ENCODE measurements around the gene ITPKC. TPM values are rescaled to one million over a fixed set of nuclear protein-coding genes. Genes with fewer than 3 reads are reported as not detected.

ITPKC gene
- total and polyA plus RNA-seq, 12 donors, result 6.2 to 17.3 (median 9.4) TPM

GRCh38 chr19:40740747-40741146 is 23.8 kb downstream of the ITPKC start:
- Histone ChIP-seq H3K27ac (peak overlapping the region; percentile 28 to 80 (median 70)), H3K4me1 (peaks cover 0 to 33% (median 12%) of the 10 kb centered on the region in 9 donors), H3K9me3 (no peaks in the 10 kb centered on the region), H3K36me3 (peaks cover 0 to 63% (median 18%) of the 10 kb centered on the region in 9 donors), H3K27me3 (no peaks in the 10 kb centered on the region), H3K4me3 (no peak overlapping the region)
- DNase-seq (peak in 1 of 2 donors; percentile 65), ATAC-seq (peak; percentile 59 to 87 (median 79))
- intact Hi-C loops (cut with DNase I), result loop anchor here in 1 of 10 donors (5.0 kb wide), 1 partner anchor 68 kb away; no protein-coding TSS in a partner anchor
- no peak for TF ChIP-seq CTCF (IDR thresholded peaks at IDR 0.05)
- 45 to 57% methylated on average over 6 of the region's 6 CpGs for WGBS, 2 donors

- no peak overlapping the region for H3K4me3 ChIP-seq
- intact Hi-C loops (cut with DNase I), result loop anchor here in 1 of 10 donors (5.0 kb wide), 1 partner anchor 69 kb away; no protein-coding TSS in a partner anchor
- peaks cover 0 to 36% (median 12%) of the 10 kb centered on the region in 9 donors for H3K4me1 ChIP-seq
- peaks cover 0 to 53% (median 9%) of the 10 kb centered on the region in 9 donors for H3K36me3 ChIP-seq
- 78 to 79% methylated on average over 10 of the region's 10 CpGs for WGBS, 2 donors
- no peaks in the 10 kb centered on the region for H3K27me3 ChIP-seq
- no peak for DNase-seq
- peak overlapping the region in 9 of 10 donors; percentile 28 to 80 (median 44) for H3K27ac ChIP-seq
- no peaks in the 10 kb centered on the region for H3K9me3 ChIP-seq
- ATAC-seq, result no peak
- TF ChIP-seq CTCF (IDR thresholded peaks at IDR 0.05), result no peak
Observed at GRCh38 chr19:40741527-40742390, 24.8 kb downstream of the ITPKC start.

GRCh38 chr19:40742477-40742876 is 25.6 kb downstream of the ITPKC start:
- no peak for ATAC-seq
- Histone ChIP-seq H3K4me3 (no peak overlapping the region), H3K27me3 (no peaks in the 10 kb centered on the region), H3K27ac (peak overlapping the region in 1 of 10 donors; percentile 80), H3K9me3 (no peaks in the 10 kb centered on the region), H3K36me3 (peaks cover 0 to 47% (median 9%) of the 10 kb centered on the region in 9 donors), H3K4me1 (peaks cover 0 to 32% (median 12%) of the 10 kb centered on the region in 9 donors)
- no peak for DNase-seq
- no peak for TF ChIP-seq CTCF (IDR thresholded peaks at IDR 0.05)
- intact Hi-C loops (cut with DNase I), result loop anchor here in 1 of 10 donors (5.0 kb wide), 1 partner anchor 70 kb away; no protein-coding TSS in a partner anchor
- 89 to 91% methylated on average over 17 of the region's 17 CpGs for WGBS, 2 donors

DNA sequence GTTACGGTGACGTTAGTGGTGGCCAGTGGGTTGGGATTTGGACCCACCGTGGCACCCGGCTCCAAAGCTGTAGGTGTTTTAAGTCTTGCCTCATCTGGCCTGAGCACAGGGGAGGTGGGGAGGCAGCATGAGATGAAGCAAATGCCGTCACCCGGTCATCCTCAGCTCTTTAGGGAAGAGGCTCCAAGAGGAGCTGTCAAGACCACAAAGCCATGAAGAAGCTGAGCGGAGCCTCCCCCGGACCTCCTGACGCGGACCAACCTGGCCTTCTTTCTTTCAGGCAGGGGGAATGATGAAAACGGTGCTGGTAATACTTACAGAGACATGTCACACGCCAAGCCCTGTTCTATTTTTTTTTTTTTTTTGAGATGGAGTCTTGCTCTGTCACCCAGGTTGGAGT is 26.0 kb downstream of the ITPKC start:
- intact Hi-C loops (cut with DNase I), result loop anchor here in 1 of 10 donors (5.0 kb wide), 1 partner anchor 71 kb away; no protein-coding TSS in a partner anchor

More for the DNA sequence above, 26.0 kb downstream of the ITPKC start:
- H3K27me3 ChIP-seq, result no peaks in the 10 kb centered on the region
- DNase-seq (no peak), ATAC-seq (no peak)
- peaks cover 0 to 30% (median 12%) of the 10 kb centered on the region in 9 donors for H3K4me1 ChIP-seq
- H3K4me3 ChIP-seq, result no peak overlapping the region
- no peaks in the 10 kb centered on the region for H3K9me3 ChIP-seq
- H3K36me3 ChIP-seq, result peaks cover 0 to 45% (median 9%) of the 10 kb centered on the region in 9 donors
- H3K27ac ChIP-seq, result no peak overlapping the region
- TF ChIP-seq CTCF (IDR thresholded peaks at IDR 0.05), result no peak
- WGBS, 2 donors, result 91 to 92% methylated on average over 12 of the region's 12 CpGs
